GM12878 (cell line): ENCODE results near the gene KLF18. TPM values are rescaled to one million over a fixed set of nuclear protein-coding genes. Genes with fewer than 3 reads are reported as not detected.

Experiments
- ATAC-seq: fragments of 200-7000 bp; cut with Tn5 transposase; 3 replicates; pipeline ENCODE4 v1.9.1; 2020; ENCODE audit warnings: mild to moderate bottlenecking, moderate library complexity
- BruUV-seq: library from RNA; stranded (reverse); fragments of 400-500 nt; replicated peaks from 2 replicates; lab custom pipeline; 2021; lab: Mats Ljungman, UMichigan
- CTCF ChIA-PET: fragments of 300-600 bp; sonication (Branson Sonifier 250); formaldehyde crosslinking; extraction: SDS; loops from one replicate; lab custom pipeline; 2021; ENCODE audit warnings: inconsistent platforms; lab: Yijun Ruan, JAX
- POLR2A ChIA-PET: fragments of 350-600 bp; formaldehyde crosslinking; extraction: SDS; loops from one replicate; lab custom pipeline; 2021; ENCODE audit warnings: inconsistent platforms; lab: Charles Lee
- RAD21 ChIA-PET: fragments of 300-600 bp; sonication (Branson Sonifier 250); formaldehyde crosslinking; loops from one replicate; lab custom pipeline; 2023; ENCODE audit warnings: antibody characterized with exemption; ENCODE audit not compliant: unreplicated experiment; lab: Charles Lee
- SMC1A ChIA-PET: fragments of 300-600 bp; sonication (Branson Sonifier 250); formaldehyde crosslinking; loops from one replicate; lab custom pipeline; 2023; ENCODE audit not compliant: unreplicated experiment, uncharacterized antibody; lab: Charles Lee
- DNase-seq: peaks from one replicate; pipeline ENCODE4 v3.0.0-alpha.2; 2011; ENCODE audit warnings: low read depth, low spot score
- FAIRE-seq: peaks from 3 replicates; lab custom pipeline; 2011; peaks lifted over from hg19 to GRCh38; lab: Jason Lieb, UNC
- H2AFZ ChIP-seq: 2 replicates; pipeline ENCODE4 v1.6.0; 2011; ENCODE audit warnings: low read depth, low read length, control low read depth; ENCODE audit not compliant: control insufficient read depth
- H3K27ac ChIP-seq: 2 replicates; pipeline ENCODE4 v1.5.1; 2011; ENCODE audit warnings: control low read depth; ENCODE audit not compliant: control insufficient read depth, insufficient read depth
- H3K27me3 ChIP-seq, 2 experiments: replicated peaks in 1 of 2; 2 replicates each; pipeline versions ENCODE4 v1.6.0 to v1.6.1; 2011; ENCODE audit warnings: low read length in 1 of 2; ENCODE audit not compliant: control insufficient read depth in 2 of 2, insufficient read depth in 2 of 2
- H3K36me3 ChIP-seq, 2 experiments: 2 replicates each; pipeline ENCODE4 v1.5.1; 2011; ENCODE audit warnings: low read length in 1 of 2; ENCODE audit not compliant: control insufficient read depth in 2 of 2, insufficient read depth in 2 of 2
- H3K4me1 ChIP-seq: 2 replicates; pipeline ENCODE4 v1.6.1; 2011; ENCODE audit warnings: mild to moderate bottlenecking, low read length, moderate library complexity, mixed read lengths; ENCODE audit not compliant: control insufficient read depth, insufficient read depth
- H3K4me2 ChIP-seq: 2 replicates; pipeline ENCODE4 v1.6.0; 2011; ENCODE audit warnings: control low read depth; ENCODE audit not compliant: control insufficient read depth, insufficient read depth
- H3K4me3 ChIP-seq: fragments of 200-600 bp; sonication (generic); 2 replicates; pipeline ENCODE4 v1.5.1; 2016
- H3K79me2 ChIP-seq: 2 replicates; pipeline ENCODE4 v1.6.0; 2011; ENCODE audit warnings: low read length; ENCODE audit not compliant: control insufficient read depth, insufficient read depth
- H3K9ac ChIP-seq: 2 replicates; pipeline ENCODE4 v1.8.0; 2011; ENCODE audit warnings: low read length, control low read depth, mixed read lengths; ENCODE audit not compliant: control insufficient read depth, insufficient read depth
- H3K9me3 ChIP-seq: replicated peaks from 3 replicates; pipeline ENCODE4 v1.5.1; 2011; ENCODE audit warnings: mild to moderate bottlenecking, low read length; ENCODE audit not compliant: control insufficient read depth, insufficient read depth
- H4K20me1 ChIP-seq: 2 replicates; pipeline ENCODE4 v1.6.0; 2011; ENCODE audit not compliant: control insufficient read depth, insufficient read depth
- ASH2L ChIP-seq: fragments of 300-600, 200-600 bp; sonication (generic); IDR thresholded peaks from 2 replicates; pipeline ENCODE4 v1.6.1; 2017; ENCODE audit warnings: low read depth, mild to moderate bottlenecking, borderline replicate concordance
- BRCA1 ChIP-seq: IDR thresholded peaks from 2 replicates; pipeline ENCODE4 v1.6.1; 2011; ENCODE audit warnings: low read depth, low read length, improper control_type of control experiment
- CHD4 ChIP-seq: fragments of 200-600 bp; sonication (generic); IDR thresholded peaks from 2 replicates; pipeline ENCODE4 v1.6.1; 2016; ENCODE audit warnings: mild to moderate bottlenecking
- E2F8 ChIP-seq: fragments of 450-650 bp; IDR thresholded peaks from 2 replicates; pipeline ENCODE4 v1.6.1; 2018; ENCODE audit warnings: mild to moderate bottlenecking, low read depth, moderate library complexity; ENCODE audit not compliant: partially characterized antibody
- HDAC6 ChIP-seq: fragments of 200-600 bp; sonication (generic); IDR thresholded peaks from one replicate; pipeline ENCODE4 v1.8.0; 2017; ENCODE audit warnings: antibody characterized with exemption; ENCODE audit not compliant: unreplicated experiment
- IKZF2 ChIP-seq, 2 experiments: fragments of 450-650 bp; IDR thresholded peaks; 2 replicates each; pipeline ENCODE4 v1.6.1; 2017; ENCODE audit warnings: mild to moderate bottlenecking in 2 of 2, moderate library complexity in 2 of 2
- NBN ChIP-seq: fragments of 450-650 bp; IDR thresholded peaks from 2 replicates; pipeline ENCODE4 v1.6.1; 2016
- PAX8 ChIP-seq: fragments of 450-650 bp; IDR thresholded peaks from 2 replicates; pipeline ENCODE4 v1.6.1; 2017; ENCODE audit warnings: mild to moderate bottlenecking, moderate library complexity
- PBX3 ChIP-seq: IDR thresholded peaks from 2 replicates; pipeline ENCODE4 v1.6.1; 2011; ENCODE audit warnings: mild to moderate bottlenecking, low read depth, low read length, moderate library complexity; ENCODE audit not compliant: insufficient replicate concordance
- RUNX3 ChIP-seq: IDR thresholded peaks from 2 replicates; pipeline ENCODE4 v1.6.1; 2012; ENCODE audit warnings: low read length, inconsistent platforms
- SPI1 ChIP-seq: IDR thresholded peaks from 2 replicates; pipeline ENCODE4 v1.6.1; 2011; ENCODE audit warnings: low read depth, mild to moderate bottlenecking, low read length, moderate library complexity, borderline replicate concordance; ENCODE audit not compliant: insufficient read depth
- WGBS: methylation state at CpG from one replicate; pipeline ENCODE4 v1.1.6; 2016; ENCODE audit warnings: low lambda C conversion rate; ENCODE audit not compliant: insufficient replicate concordance, insufficient coverage; ENCODE audit errors: missing lambda C conversion rate; 5-methylcytosine and 5-hydroxymethylcytosine counted together
- in situ Hi-C: fragments of 300-500 bp; cut with MboI; formaldehyde crosslinking; loops from 9 replicates; pipeline ENCODE4 v1.14.3; 2018; ENCODE audit warnings: mixed read lengths
- intact Hi-C: fragments of 100-400 bp; cut with micrococcal nuclease; formaldehyde crosslinking; loops from one replicate; pipeline ENCODE4 v1.14.2; 2022; ENCODE audit not compliant: unreplicated experiment
- polyA plus RNA-seq, 11 experiments: library from polyadenylated mRNA; depleted of rRNA in 4 of 11; unstranded in 6 of 11; stranded (reverse) in 5 of 11; fragments of >200 nt; fragmentation: Nextera tagmentation in 4 of 11; fragmentation: Illumina TruSeq in 1 of 11; extraction: Ambion mirVana in 4 of 11; extraction: Trizol in 1 of 11; gene quantifications; 1 replicate in 1 of 11; 2 replicates in 10 of 11; pipeline versions ENCODE4 v1.2.1 to v1.2.3, GENCODE V29; 2011 to 2016; ENCODE audit warnings: inconsistent platforms in 2 of 11, missing spikeins in 2 of 11, low read depth in 1 of 11
- total RNA-seq, 4 experiments: library from RNA; depleted of rRNA in 3 of 4; stranded (reverse); fragments of >200 nt in 3 of 4; fragmentation: Illumina TruSeq in 1 of 4; extraction: Trizol in 1 of 4; gene quantifications; 2 replicates each; pipeline versions ENCODE4 v1.2.1 to v1.2.3, GENCODE V29; 2013 to 2021

Gene KLF18
- total and polyA plus RNA-seq, 10 of the 15 experiments (the other 5 are each of a cell fraction or from before 2014, with no cell fraction given), result not detected

GRCh38 chr1:44119525-44119924 is 21.9 kb downstream of the KLF18 start:
- intact Hi-C loops (no loop called here), in situ Hi-C loops (no loop called here)
- no peak overlapping the region for H3K4me2 ChIP-seq
- POLR2A ChIA-PET, result no interaction called here
- CTCF ChIA-PET, result no interaction called here
- TF ChIP-seq SPI1 (peak; percentile 29; the same call in 1 of the 2 replicates), BRCA1 (no peak)
- ATAC-seq, result no peak
- no peak overlapping the region for H3K27ac ChIP-seq
- H3K4me3 ChIP-seq, result no peak overlapping the region
- FAIRE-seq, result no peak
- 24% methylated on average over 6 of the region's 6 CpGs for WGBS
- H4K20me1 ChIP-seq, result no peaks in the 10 kb centered on the region
- H3K36me3 ChIP-seq, result no peaks in the 10 kb centered on the region
- DNase-seq, result no peak
- H3K27me3 ChIP-seq, result no peaks in the 10 kb centered on the region; a peak in 1 of 4 replicates
- no peak overlapping the region for H3K9ac ChIP-seq
- no peak overlapping the region for H2AFZ ChIP-seq
- no peaks in the 10 kb centered on the region for H3K79me2 ChIP-seq
- no TSS peak for BruUV-seq
- SMC1A ChIA-PET, result no interaction called here
- H3K9me3 ChIP-seq, result no peaks in the 10 kb centered on the region
- no peaks in the 10 kb centered on the region for H3K4me1 ChIP-seq
- RAD21 ChIA-PET, result no interaction called here

- CTCF ChIA-PET, result no interaction called here
- no peak within 1 kb of the TSS for H3K4me2 ChIP-seq
- WGBS, result 92% methylated on average over 13 of the region's 25 CpGs
- TF ChIP-seq PAX8, result no peak
- no peak for TF ChIP-seq PBX3
- TF ChIP-seq RUNX3, result no peak
- TF ChIP-seq IKZF2 (IDR thresholded peaks at IDR 0.05), result no peak
- no peak for TF ChIP-seq CHD4
- no peak for TF ChIP-seq E2F8
- no peak for TF ChIP-seq HDAC6
- TF ChIP-seq ASH2L, result no peak
- no peak for TF ChIP-seq NBN
Observed at GRCh38 chr1:44118682-44119081, 22.7 kb downstream of the KLF18 start, which contains the start of gene KLF17. KLF17 (plus strand) TSS chr1:44118821; CDS start chr1:44118908, 87 bp downstream.

More at GRCh38 chr1:44118682-44119081, 22.7 kb downstream of the KLF18 start, which contains the start of gene KLF17:
- no TSS peak for BruUV-seq
- H3K36me3 ChIP-seq, result no peaks in the 10 kb centered on the region
- no peaks in the 10 kb centered on the region; a peak in 1 of 4 replicates for H3K27me3 ChIP-seq
- in situ Hi-C loops (no loop called here), intact Hi-C loops (no loop called here)
- FAIRE-seq (no peak), ATAC-seq (no peak), DNase-seq (no peak)
- no peaks in the 10 kb centered on the region for H3K9me3 ChIP-seq
- H3K4me1 ChIP-seq, result no peaks in the 10 kb centered on the region
- no peaks in the 10 kb centered on the region for H3K79me2 ChIP-seq
- no peak within 1 kb of the TSS for H3K9ac ChIP-seq
- RAD21 ChIA-PET, result no interaction called here
- POLR2A ChIA-PET, result no interaction called here
- SMC1A ChIA-PET, result no interaction called here
- no peak within 1 kb of the TSS for H3K27ac ChIP-seq
- H4K20me1 ChIP-seq, result no peaks in the 10 kb centered on the region
- no peak within 1 kb of the TSS for H3K4me3 ChIP-seq
- no peak within 1 kb of the TSS for H2AFZ ChIP-seq
